A549 (cell line): ENCODE results near the gene NPSR1. TPM values are rescaled to one million over a fixed set of nuclear protein-coding genes. Genes with fewer than 3 reads are reported as not detected.
A peak's percentile ranks its signal among the peaks of the same experiment; 100 is the strongest.

Experiments used
- ATAC-seq, 2 experiments: fragments of 200-7000 bp in 1 of 2; fragments of >200 bp in 1 of 2; cut with Nextera tagmentation in 1 of 2; cut with Tn5 transposase in 1 of 2; 3 replicates each; pipeline versions ENCODE4 v1.8.0 to v1.9.1; 2018 to 2020; ENCODE audit warnings: mild to moderate bottlenecking in 1 of 2, moderate library complexity in 1 of 2
- CTCF ChIA-PET: fragments of 300-600 bp; sonication (Branson Sonifier 250); formaldehyde crosslinking; extraction: SDS; loops from one replicate; lab custom pipeline; 2021; ENCODE audit warnings: antibody characterized with exemption, inconsistent platforms; lab: Yijun Ruan, JAX
- POLR2A ChIA-PET: fragments of 350-600 bp; formaldehyde crosslinking; extraction: SDS; loops from one replicate; lab custom pipeline; 2021; ENCODE audit warnings: antibody characterized with exemption, inconsistent platforms; lab: Yijun Ruan, JAX
- DNase-seq, 2 experiments: peaks; one replicate each; pipeline versions ENCODE4 v3.0.0 to v3.0.0-alpha.2; 2011 to 2016; ENCODE audit warnings: low read depth in 1 of 2, low spot score in 1 of 2
- FAIRE-seq: peaks from 2 replicates; lab custom pipeline; 2011; peaks lifted over from hg19 to GRCh38; lab: Jason Lieb, UNC
- H3K27ac ChIP-seq, 2 experiments: fragments of >200 bp; sonication (Bioruptor Twin); formaldehyde crosslinking; 3 replicates each; pipeline ENCODE4 v1.5.1; 2016 to 2017
- H3K4me1 ChIP-seq: fragments of >200 bp; sonication (Bioruptor Twin); formaldehyde crosslinking; 3 replicates; pipeline ENCODE4 v1.6.1; 2016
- H3K4me2 ChIP-seq: fragments of >200 bp; sonication (Bioruptor Twin); formaldehyde crosslinking; 3 replicates; pipeline ENCODE4 v1.6.1; 2016
- H3K4me3 ChIP-seq: fragments of >200 bp; sonication (Bioruptor Twin); formaldehyde crosslinking; 3 replicates; pipeline ENCODE4 v1.5.1; 2016
- H3K9me3 ChIP-seq: fragments of >200 bp; sonication (Bioruptor Twin); formaldehyde crosslinking; 3 replicates; pipeline ENCODE4 v1.6.1; 2016
- BHLHE40 ChIP-seq: IDR thresholded peaks from 2 replicates; pipeline ENCODE4 v1.6.1; 2012; ENCODE audit warnings: low read depth, low read length, inconsistent platforms
- CBX2 ChIP-seq: fragments of 200-600 bp; sonication (generic); IDR thresholded peaks from 2 replicates; pipeline ENCODE4 v1.6.1; 2016; ENCODE audit warnings: low read depth, mild to moderate bottlenecking, borderline replicate concordance
- CBX8 ChIP-seq: fragments of 200-600 bp; sonication (generic); IDR thresholded peaks from 2 replicates; pipeline ENCODE4 v1.6.1; 2016
- CHD4 ChIP-seq: fragments of 200-600 bp; sonication (generic); IDR thresholded peaks from 2 replicates; pipeline ENCODE4 v1.6.1; 2016; ENCODE audit warnings: antibody characterized with exemption, mild to moderate bottlenecking, borderline replicate concordance
- EHF ChIP-seq: fragments of 250-450 bp; sonication (Bioruptor Pico); IDR thresholded peaks from 2 replicates; pipeline ENCODE4 v1.5.0; 2020; ENCODE audit warnings: mild to moderate bottlenecking
- EP300 ChIP-seq, 2 experiments: fragments of >200 bp; sonication (Bioruptor Twin); formaldehyde crosslinking; IDR thresholded peaks; 2 replicates in 1 of 2; 3 replicates in 1 of 2; pipeline ENCODE4 v1.6.1; 2016 to 2017
- GATA3 ChIP-seq: IDR thresholded peaks from 2 replicates; pipeline ENCODE4 v1.6.1; 2012; ENCODE audit warnings: borderline replicate concordance
- HEYL ChIP-seq: fragments of 250-450 bp; sonication (Bioruptor Pico); IDR thresholded peaks from 2 replicates; pipeline ENCODE4 v1.8.0; 2021; ENCODE audit warnings: mild to moderate bottlenecking, moderate library complexity
- HOXB13 ChIP-seq: fragments of 250-450 bp; sonication (Bioruptor Pico); IDR thresholded peaks from 2 replicates; pipeline ENCODE4 v1.5.0; 2020; ENCODE audit warnings: low read depth, mild to moderate bottlenecking, moderate library complexity
- JUN ChIP-seq, 2 experiments: fragments of >200 bp; sonication (Bioruptor Twin); formaldehyde crosslinking; IDR thresholded peaks; 2 replicates in 1 of 2; 3 replicates in 1 of 2; pipeline ENCODE4 v1.6.1; 2016 to 2017
- KDM5A ChIP-seq: fragments of 200-600 bp; sonication (generic); IDR thresholded peaks from 2 replicates; pipeline ENCODE4 v1.6.1; 2016; ENCODE audit warnings: antibody characterized with exemption, mild to moderate bottlenecking
- MAFK ChIP-seq: fragments of 450-650 bp; IDR thresholded peaks from 2 replicates; pipeline ENCODE4 v1.6.1; 2014; ENCODE audit not compliant: partially characterized antibody
- NFE2L2 ChIP-seq: fragments of 150-350 bp; conservative IDR thresholded peaks from 2 replicates; pipeline ENCODE4 v1.6.1; 2014; ENCODE audit warnings: low read length
- POLR2AphosphoS2 ChIP-seq: conservative IDR thresholded peaks from 2 replicates; pipeline ENCODE4 v1.6.1; 2012; ENCODE audit warnings: low read length, improper control_type of control experiment, inconsistent platforms
- RAD21 ChIP-seq, 2 experiments: fragments of >200 bp in 1 of 2; sonication (Bioruptor Twin) in 1 of 2; formaldehyde crosslinking in 1 of 2; IDR thresholded peaks in 1 of 2; conservative IDR thresholded peaks in 1 of 2; 2 replicates in 1 of 2; 3 replicates in 1 of 2; pipeline ENCODE4 v1.6.1; 2012 to 2018; ENCODE audit warnings: inconsistent platforms in 1 of 2
- RARB ChIP-seq: fragments of 250-450 bp; sonication (Bioruptor Pico); IDR thresholded peaks from 2 replicates; pipeline ENCODE4 v1.8.0; 2021; ENCODE audit warnings: mild to moderate bottlenecking, moderate library complexity
- RFX5 ChIP-seq: fragments of 450-650 bp; IDR thresholded peaks from 2 replicates; pipeline ENCODE4 v1.7.1; 2014; ENCODE audit warnings: antibody characterized with exemption, mild to moderate bottlenecking, moderate library complexity
- RNF2 ChIP-seq: fragments of 200-600 bp; sonication (generic); IDR thresholded peaks from 2 replicates; pipeline ENCODE4 v1.6.1; 2016; ENCODE audit warnings: low read depth, mild to moderate bottlenecking, antibody characterized with exemption, moderate library complexity, borderline replicate concordance
- SMC3 ChIP-seq: fragments of >200 bp; sonication (Bioruptor Twin); formaldehyde crosslinking; IDR thresholded peaks from 3 replicates; pipeline ENCODE4 v1.6.1; 2018; ENCODE audit warnings: inconsistent platforms
- SREBF2 ChIP-seq: fragments of 450-650 bp; IDR thresholded peaks from 2 replicates; pipeline ENCODE4 v1.6.1; 2014; ENCODE audit warnings: mild to moderate bottlenecking, moderate library complexity
- TFCP2L1 ChIP-seq: fragments of 250-450 bp; sonication (Bioruptor Pico); IDR thresholded peaks from 2 replicates; pipeline ENCODE4 v1.5.0; 2021; ENCODE audit warnings: mild to moderate bottlenecking
- TP53 ChIP-seq: fragments of 250-450 bp; sonication (Bioruptor Pico); IDR thresholded peaks from 2 replicates; pipeline ENCODE4 v1.5.0; 2021; ENCODE audit warnings: mild to moderate bottlenecking, moderate library complexity
- WGBS: methylation state at CpG from one replicate; pipeline ENCODE4 v1.1.6; 2017; ENCODE audit errors: missing lambda C conversion rate; 5-methylcytosine and 5-hydroxymethylcytosine counted together
- polyA plus RNA-seq, 4 experiments: library from polyadenylated mRNA; depleted of rRNA in 3 of 4; stranded (reverse); fragments of >200 nt; fragmentation: RNase III in 1 of 4; extraction: RNeasy Plus Mini Kit Qiagen cat#74134 plus additional on column Dnase treatment in 1 of 4; gene quantifications; 2 replicates in 3 of 4; 3 replicates in 1 of 4; pipeline ENCODE4 v1.2.3, GENCODE V29; 2011 to 2017
- TF ChIP-seq, protein P1 (sequence below): IDR thresholded peaks from 2 replicates; pipeline ENCODE4 v1.6.1; 2012; ENCODE audit warnings: low read depth, borderline replicate concordance
- TF ChIP-seq, protein P2 (sequence below): IDR thresholded peaks from 2 replicates; pipeline ENCODE4 v1.6.1; 2012
- TF ChIP-seq, protein P3 (sequence below): fragments of 250-450 bp; sonication (Bioruptor Pico); IDR thresholded peaks from 2 replicates; pipeline ENCODE4 v1.5.0; 2021; ENCODE audit warnings: mild to moderate bottlenecking, moderate library complexity, borderline replicate concordance
- TF ChIP-seq, protein P4 (sequence below): fragments of 150-350 bp; IDR thresholded peaks from 2 replicates; pipeline ENCODE4 v1.6.1; 2014; ENCODE audit warnings: low read depth, mild to moderate bottlenecking, low read length
- TF ChIP-seq, protein P5 (sequence below): IDR thresholded peaks from 2 replicates; pipeline ENCODE4 v1.6.1; 2012

Gene NPSR1
- polyA plus RNA-seq, 2 of the 4 experiments (the other 2 are of a cell fraction) = not detected

DNA sequence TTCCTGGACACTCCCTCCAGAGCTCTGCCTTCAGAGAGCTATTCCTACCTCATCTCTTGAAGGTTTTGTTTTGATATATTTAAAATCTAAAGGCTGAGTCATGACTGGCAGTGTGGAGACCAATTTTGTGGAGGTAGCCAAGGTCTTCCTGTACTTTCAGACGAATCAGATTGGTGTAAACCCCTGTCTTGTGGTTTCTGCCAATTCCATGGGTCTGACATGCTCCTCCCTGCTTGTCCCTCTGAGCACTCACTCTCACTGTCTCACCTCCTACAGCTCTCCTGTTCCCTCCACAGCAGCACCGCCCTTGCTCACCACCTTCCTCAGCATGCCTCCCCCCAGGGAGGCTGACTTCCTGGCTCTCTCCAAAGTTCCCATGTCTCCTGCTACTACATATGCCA lies 179.8 kb downstream of the NPSR1 start:
- Histone ChIP-seq H3K4me1 (peaks cover 14% of the 10 kb centered on the region), H3K9me3 (no peaks in the 10 kb centered on the region), H3K4me3 (no peak overlapping the region), H3K27ac (peak overlapping the region; percentile 15 to 67; a peak in 3 of 6 replicates), H3K4me2 (peak overlapping the region; percentile 27)
- ChIA-PET CTCF (interaction anchor here (2.6 kb wide), 1 partner anchor 14 kb away, joined by 10 read pairs; no protein-coding TSS in a partner anchor), POLR2A (no interaction called here)
- 62% methylated on average over 2 of the region's 2 CpGs for WGBS
- FAIRE-seq = no peak
- peak in 1 of 2 experiments; percentile 13 for DNase-seq
- peak in 1 of 2 experiments; percentile 46; a peak in 3 of 6 replicates for ATAC-seq
- TF ChIP-seq, protein P1, sequence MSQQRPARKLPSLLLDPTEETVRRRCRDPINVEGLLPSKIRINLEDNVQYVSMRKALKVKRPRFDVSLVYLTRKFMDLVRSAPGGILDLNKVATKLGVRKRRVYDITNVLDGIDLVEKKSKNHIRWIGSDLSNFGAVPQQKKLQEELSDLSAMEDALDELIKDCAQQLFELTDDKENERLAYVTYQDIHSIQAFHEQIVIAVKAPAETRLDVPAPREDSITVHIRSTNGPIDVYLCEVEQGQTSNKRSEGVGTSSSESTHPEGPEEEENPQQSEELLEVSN = no peak
- no peak for TF ChIP-seq GATA3
- TF ChIP-seq RFX5 = no peak
- no peak for TF ChIP-seq SREBF2
- TF ChIP-seq RARB = no peak
- TF ChIP-seq, protein P2, sequence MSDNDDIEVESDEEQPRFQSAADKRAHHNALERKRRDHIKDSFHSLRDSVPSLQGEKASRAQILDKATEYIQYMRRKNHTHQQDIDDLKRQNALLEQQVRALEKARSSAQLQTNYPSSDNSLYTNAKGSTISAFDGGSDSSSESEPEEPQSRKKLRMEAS = no peak
- TF ChIP-seq MAFK = no peak
- no peak for TF ChIP-seq CHD4
- no peak for TF ChIP-seq RNF2
- TF ChIP-seq SMC3 = no peak
- no peak for TF ChIP-seq TP53 (CRISPR knock-in tag)
- TF ChIP-seq, protein P3, sequence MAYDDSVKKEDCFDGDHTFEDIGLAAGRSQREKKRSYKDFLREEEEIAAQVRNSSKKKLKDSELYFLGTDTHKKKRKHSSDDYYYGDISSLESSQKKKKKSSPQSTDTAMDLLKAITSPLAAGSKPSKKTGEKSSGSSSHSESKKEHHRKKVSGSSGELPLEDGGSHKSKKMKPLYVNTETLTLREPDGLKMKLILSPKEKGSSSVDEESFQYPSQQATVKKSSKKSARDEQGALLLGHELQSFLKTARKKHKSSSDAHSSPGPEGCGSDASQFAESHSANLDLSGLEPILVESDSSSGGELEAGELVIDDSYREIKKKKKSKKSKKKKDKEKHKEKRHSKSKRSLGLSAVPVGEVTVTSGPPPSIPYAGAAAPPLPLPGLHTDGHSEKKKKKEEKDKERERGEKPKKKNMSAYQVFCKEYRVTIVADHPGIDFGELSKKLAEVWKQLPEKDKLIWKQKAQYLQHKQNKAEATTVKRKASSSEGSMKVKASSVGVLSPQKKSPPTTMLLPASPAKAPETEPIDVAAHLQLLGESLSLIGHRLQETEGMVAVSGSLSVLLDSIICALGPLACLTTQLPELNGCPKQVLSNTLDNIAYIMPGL = no peak
- TF ChIP-seq HEYL (CRISPR knock-in tag) = no peak
- TF ChIP-seq POLR2AphosphoS2 = no peak

DNA sequence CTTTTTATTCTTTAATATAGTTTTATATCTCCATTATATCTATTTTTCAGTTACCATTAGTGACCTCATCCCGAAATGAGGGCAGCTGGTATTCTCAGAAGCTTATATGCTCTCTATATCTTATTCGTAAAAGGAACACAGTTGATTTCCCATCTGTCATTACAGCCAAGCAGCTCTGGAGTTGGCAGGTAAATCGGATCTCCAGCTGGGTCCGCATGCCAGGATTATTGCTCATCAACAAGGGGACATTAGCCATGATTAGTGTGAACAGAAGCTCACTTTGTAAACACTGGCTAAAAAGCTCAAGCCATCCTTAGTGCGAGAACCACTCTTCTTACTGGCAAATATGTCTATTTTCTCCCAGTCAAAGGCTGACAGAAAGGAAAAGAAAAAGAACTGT lies 180.3 kb downstream of the NPSR1 start:
- peak overlapping the region; percentile 10; the same call in 1 of the 3 replicates for H3K4me2 ChIP-seq
- H3K9me3 ChIP-seq = no peaks in the 10 kb centered on the region
- peak overlapping the region in 1 of 2 experiments; percentile 67; a peak in 2 of 6 replicates for H3K27ac ChIP-seq
- peaks cover 14% of the 10 kb centered on the region for H3K4me1 ChIP-seq
- no peak for TF ChIP-seq BHLHE40
- FAIRE-seq = no peak
- ATAC-seq = no peak
- ChIA-PET POLR2A (no interaction called here), CTCF (interaction anchor here (2.6 kb wide), 1 partner anchor 14 kb away, joined by 10 read pairs; no protein-coding TSS in a partner anchor)
- no peak overlapping the region for H3K4me3 ChIP-seq
- DNase-seq = no peak
- WGBS = 69% methylated on average over 5 of the region's 5 CpGs

DNA sequence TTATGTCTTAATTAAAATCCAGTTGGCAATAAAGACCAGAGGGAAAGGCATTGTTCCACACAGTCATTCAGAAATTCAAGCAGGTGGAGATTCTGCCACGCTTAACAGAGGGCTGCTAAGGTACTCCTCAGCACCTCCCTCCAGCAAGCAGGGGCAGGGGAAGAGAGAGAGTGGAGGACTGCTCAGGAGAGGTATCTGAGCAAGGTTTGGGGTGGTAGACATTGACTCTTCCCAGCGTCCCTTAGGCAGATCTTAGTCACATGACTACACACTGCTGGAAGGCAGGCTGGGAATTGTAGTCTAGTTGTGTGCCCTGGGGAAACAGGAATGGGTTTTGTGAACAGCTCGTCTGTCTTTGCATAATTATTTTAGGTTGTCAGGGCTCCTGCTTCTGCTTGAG lies 181.6 kb downstream of the NPSR1 start:
- POLR2A ChIA-PET = interaction anchor here (1.2 kb wide), 1 partner anchor 13 kb away, joined by 3 read pairs; no protein-coding TSS in a partner anchor
- Histone ChIP-seq H3K4me2 (no peak overlapping the region), H3K4me3 (no peak overlapping the region), H3K4me1 (peaks cover 14% of the 10 kb centered on the region), H3K9me3 (no peaks in the 10 kb centered on the region), H3K27ac (no peak overlapping the region)
- FAIRE-seq (no peak), ATAC-seq (no peak), DNase-seq (no peak)
- WGBS = 67% methylated on average over 3 of the region's 3 CpGs
- CTCF ChIA-PET = interaction anchor here (1.0 to 2.6 kb wide), 2 partner anchors 13 to 16 kb away, joined by 3 to 10 read pairs; no protein-coding TSS in a partner anchor
- TF ChIP-seq, protein P4, sequence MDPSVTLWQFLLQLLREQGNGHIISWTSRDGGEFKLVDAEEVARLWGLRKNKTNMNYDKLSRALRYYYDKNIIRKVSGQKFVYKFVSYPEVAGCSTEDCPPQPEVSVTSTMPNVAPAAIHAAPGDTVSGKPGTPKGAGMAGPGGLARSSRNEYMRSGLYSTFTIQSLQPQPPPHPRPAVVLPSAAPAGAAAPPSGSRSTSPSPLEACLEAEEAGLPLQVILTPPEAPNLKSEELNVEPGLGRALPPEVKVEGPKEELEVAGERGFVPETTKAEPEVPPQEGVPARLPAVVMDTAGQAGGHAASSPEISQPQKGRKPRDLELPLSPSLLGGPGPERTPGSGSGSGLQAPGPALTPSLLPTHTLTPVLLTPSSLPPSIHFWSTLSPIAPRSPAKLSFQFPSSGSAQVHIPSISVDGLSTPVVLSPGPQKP = no peak
- no peak for TF ChIP-seq TFCP2L1 (CRISPR knock-in tag)
- TF ChIP-seq CBX8 = no peak
- no peak for TF ChIP-seq HOXB13 (CRISPR knock-in tag)
- TF ChIP-seq EHF (CRISPR knock-in tag) = no peak
- no peak for TF ChIP-seq JUN (IDR thresholded peaks at IDR 0.05)
- TF ChIP-seq, protein P5, sequence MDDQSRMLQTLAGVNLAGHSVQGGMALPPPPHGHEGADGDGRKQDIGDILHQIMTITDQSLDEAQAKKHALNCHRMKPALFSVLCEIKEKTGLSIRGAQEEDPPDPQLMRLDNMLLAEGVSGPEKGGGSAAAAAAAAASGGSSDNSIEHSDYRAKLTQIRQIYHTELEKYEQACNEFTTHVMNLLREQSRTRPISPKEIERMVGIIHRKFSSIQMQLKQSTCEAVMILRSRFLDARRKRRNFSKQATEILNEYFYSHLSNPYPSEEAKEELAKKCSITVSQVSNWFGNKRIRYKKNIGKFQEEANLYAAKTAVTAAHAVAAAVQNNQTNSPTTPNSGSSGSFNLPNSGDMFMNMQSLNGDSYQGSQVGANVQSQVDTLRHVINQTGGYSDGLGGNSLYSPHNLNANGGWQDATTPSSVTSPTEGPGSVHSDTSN = no peak
- TF ChIP-seq KDM5A = no peak
- no peak for TF ChIP-seq CHD4
- TF ChIP-seq RAD21 (conservative IDR thresholded peaks at IDR 0.05 in 1 of 2, IDR thresholded peaks at IDR 0.05 in 1 of 2) = no peak
- no peak for TF ChIP-seq EP300 (IDR thresholded peaks at IDR 0.05)
- TF ChIP-seq HEYL (CRISPR knock-in tag) = no peak
- TF ChIP-seq NFE2L2 = no peak
- TF ChIP-seq CBX2 = no peak
- TF ChIP-seq, protein P3 = no peak
